Measurements from ENCODE around the gene CAMTA1. TPM values are rescaled to one million over a fixed set of nuclear protein-coding genes. Genes with fewer than 3 reads are reported as not detected.

CAMTA1 gene
- total RNA-seq, 3 donors from 2014 or later = 73.4 to 114 (median 82.6) TPM

DNA sequence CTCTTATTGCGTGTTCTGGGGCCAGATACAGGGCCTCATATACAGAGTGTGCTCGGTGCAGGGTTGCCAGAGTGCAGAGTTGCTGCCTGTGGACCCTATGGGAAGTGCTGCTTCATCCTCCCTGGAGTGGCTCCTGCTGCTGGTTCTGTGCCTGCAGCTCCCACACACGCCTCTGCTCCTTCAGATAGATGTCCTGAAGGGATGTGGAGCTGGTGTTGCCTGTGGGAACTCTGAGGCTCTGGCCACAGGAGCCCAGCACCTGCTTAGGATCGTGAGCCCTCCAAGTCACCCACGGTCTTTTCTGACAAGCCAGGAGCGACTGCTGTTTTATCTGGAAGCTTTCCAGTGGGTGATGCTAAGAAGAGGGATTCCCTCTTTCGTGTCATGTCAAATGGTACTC lies 120.5 kb downstream of the CAMTA1 start:
- Histone ChIP-seq H3K4me3 (no peak overlapping the region), H3K36me3 (ENCODE audit: low read depth) (no peaks in the 10 kb centered on the region), H3K9me3 (no peaks in the 10 kb centered on the region), H3K4me1 (ENCODE audit: low read depth) (no peaks in the 10 kb centered on the region)
- ATAC-seq (no peak), DNase-seq (no peak)
- TF ChIP-seq CTCF (IDR thresholded peaks at IDR 0.05) = no peak
- intact Hi-C loops (cut with DNase I, micrococcal nuclease) = no loop called here

DNA sequence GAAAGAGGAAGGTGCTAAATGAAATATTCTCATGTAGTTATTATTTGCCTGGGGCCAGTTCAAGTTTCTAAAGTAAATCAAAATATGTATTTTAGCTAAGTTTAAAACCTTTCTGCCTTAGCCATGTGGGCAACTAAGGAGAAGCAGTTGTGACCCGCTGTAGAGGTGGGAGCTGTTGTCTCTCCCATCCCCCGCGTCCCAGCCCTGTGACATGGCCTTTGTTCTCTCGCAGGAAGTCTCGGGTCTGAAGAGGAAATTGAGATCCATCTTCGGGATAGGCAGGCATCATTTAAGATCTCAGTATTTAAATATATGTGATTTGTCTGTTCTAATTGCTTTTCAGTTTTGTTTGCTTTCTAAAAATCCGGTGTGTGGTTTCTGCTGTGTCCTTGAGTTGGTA lies 121.5 kb downstream of the CAMTA1 start:
- TF ChIP-seq CTCF (IDR thresholded peaks at IDR 0.05) = no peak
- ATAC-seq (no peak), DNase-seq (no peak)
- Histone ChIP-seq H3K4me3 (no peak overlapping the region), H3K9me3 (no peaks in the 10 kb centered on the region), H3K36me3 (ENCODE audit: low read depth) (no peaks in the 10 kb centered on the region), H3K4me1 (ENCODE audit: low read depth) (no peaks in the 10 kb centered on the region)
- intact Hi-C loops (cut with DNase I, micrococcal nuclease) = no loop called here

GRCh38 chr1:6907201-6907600 lies 121.9 kb downstream of the CAMTA1 start:
- ATAC-seq = no peak
- no peaks in the 10 kb centered on the region for H3K9me3 ChIP-seq
- no peaks in the 10 kb centered on the region for H3K36me3 ChIP-seq (ENCODE audit: low read depth)
- no peak for DNase-seq
- intact Hi-C loops (cut with DNase I, micrococcal nuclease) = no loop called here
- H3K4me3 ChIP-seq = no peak overlapping the region
- TF ChIP-seq CTCF (IDR thresholded peaks at IDR 0.05) = no peak
- no peaks in the 10 kb centered on the region for H3K4me1 ChIP-seq (ENCODE audit: low read depth)

- intact Hi-C loops (cut with DNase I, micrococcal nuclease) = no loop called here
- ATAC-seq = no peak
- H3K4me1 ChIP-seq (ENCODE audit: low read depth) = no peaks in the 10 kb centered on the region
- no peak for TF ChIP-seq CTCF (IDR thresholded peaks at IDR 0.05)
- no peak overlapping the region for H3K4me3 ChIP-seq
- H3K9me3 ChIP-seq = no peaks in the 10 kb centered on the region
- DNase-seq = no peak
- H3K36me3 ChIP-seq (ENCODE audit: low read depth) = no peaks in the 10 kb centered on the region
Measured at GRCh38 chr1:6907676-6908434, 122.6 kb downstream of the CAMTA1 start.

DNA sequence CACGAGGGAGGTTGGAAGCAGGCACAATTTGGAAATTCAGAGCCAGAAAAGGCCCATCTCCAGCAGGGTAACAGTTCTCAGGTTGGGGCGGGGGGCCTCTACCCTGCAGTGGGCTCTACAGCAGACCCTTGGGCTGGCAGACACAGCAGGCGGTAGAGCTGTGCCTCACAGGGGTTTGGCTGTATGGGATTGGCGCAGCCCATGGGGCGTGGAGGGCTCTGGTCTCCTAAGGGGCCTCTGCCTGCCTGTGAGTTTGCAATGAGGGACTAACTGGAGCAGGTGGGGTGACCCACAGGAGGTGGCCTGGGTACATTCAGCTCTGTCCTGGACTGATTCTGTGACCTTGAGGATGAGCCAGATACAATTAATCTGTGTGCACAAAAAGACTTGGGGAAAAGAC lies 124.1 kb downstream of the CAMTA1 start:
- Histone ChIP-seq H3K36me3 (ENCODE audit: low read depth) (no peaks in the 10 kb centered on the region), H3K4me1 (ENCODE audit: low read depth) (no peaks in the 10 kb centered on the region), H3K9me3 (no peaks in the 10 kb centered on the region), H3K4me3 (no peak overlapping the region)
- peak; percentile 11 for ATAC-seq
- no peak for TF ChIP-seq CTCF (IDR thresholded peaks at IDR 0.05)
- no peak for DNase-seq
- intact Hi-C loops (cut with DNase I, micrococcal nuclease) = no loop called here

Measured in mucosa of descending colon (tissue), 3 donors.